ENCODE data around the gene ARHGEF10L. TPM values are rescaled to one million over a fixed set of nuclear protein-coding genes. Genes with fewer than 3 reads are reported as not detected.

The ARHGEF10L gene
- total RNA-seq, 1 donor: 39.1 TPM

- H3K27me3 ChIP-seq (ENCODE audit: insufficient read depth, low read length): no peaks in the 10 kb centered on the region
- peaks cover under 1% of the 10 kb centered on the region for H3K36me3 ChIP-seq (ENCODE audit: insufficient read depth, low read length)
- no peaks in the 10 kb centered on the region for H3K79me2 ChIP-seq (ENCODE audit: insufficient read depth, low read length)
- TF ChIP-seq, protein P1, sequence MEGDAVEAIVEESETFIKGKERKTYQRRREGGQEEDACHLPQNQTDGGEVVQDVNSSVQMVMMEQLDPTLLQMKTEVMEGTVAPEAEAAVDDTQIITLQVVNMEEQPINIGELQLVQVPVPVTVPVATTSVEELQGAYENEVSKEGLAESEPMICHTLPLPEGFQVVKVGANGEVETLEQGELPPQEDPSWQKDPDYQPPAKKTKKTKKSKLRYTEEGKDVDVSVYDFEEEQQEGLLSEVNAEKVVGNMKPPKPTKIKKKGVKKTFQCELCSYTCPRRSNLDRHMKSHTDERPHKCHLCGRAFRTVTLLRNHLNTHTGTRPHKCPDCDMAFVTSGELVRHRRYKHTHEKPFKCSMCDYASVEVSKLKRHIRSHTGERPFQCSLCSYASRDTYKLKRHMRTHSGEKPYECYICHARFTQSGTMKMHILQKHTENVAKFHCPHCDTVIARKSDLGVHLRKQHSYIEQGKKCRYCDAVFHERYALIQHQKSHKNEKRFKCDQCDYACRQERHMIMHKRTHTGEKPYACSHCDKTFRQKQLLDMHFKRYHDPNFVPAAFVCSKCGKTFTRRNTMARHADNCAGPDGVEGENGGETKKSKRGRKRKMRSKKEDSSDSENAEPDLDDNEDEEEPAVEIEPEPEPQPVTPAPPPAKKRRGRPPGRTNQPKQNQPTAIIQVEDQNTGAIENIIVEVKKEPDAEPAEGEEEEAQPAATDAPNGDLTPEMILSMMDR (IDR thresholded peaks at IDR 0.05; ENCODE audit: extremely low read depth, low read depth, low read length): no peak
- no peak overlapping the region for H3K4me2 ChIP-seq (ENCODE audit: insufficient read depth, low read length)
- H3K9me3 ChIP-seq (ENCODE audit: low read depth, low read length): no peaks in the 10 kb centered on the region
- H3K4me3 ChIP-seq (ENCODE audit: insufficient read depth, low read length): no peak overlapping the region
- no peak overlapping the region for H2AFZ ChIP-seq (ENCODE audit: low read length)
- peaks cover 21% of the 10 kb centered on the region for H4K20me1 ChIP-seq (ENCODE audit: insufficient read depth, low read length)
- no peak for DNase-seq (ENCODE audit: insufficient read length, low spot score, missing footprints)
- no peak overlapping the region for H3K27ac ChIP-seq (ENCODE audit: low read depth, low read length)
- H3K4me1 ChIP-seq (ENCODE audit: insufficient read depth, low read length): no peaks in the 10 kb centered on the region
Observed at GRCh38 chr1:17599291-17599953, 59.9 kb downstream of the ARHGEF10L start.

- Histone ChIP-seq H2AFZ (ENCODE audit: low read length) (no peak overlapping the region), H3K9me3 (ENCODE audit: low read depth, low read length) (no peaks in the 10 kb centered on the region), H4K20me1 (ENCODE audit: insufficient read depth, low read length) (peaks cover 21% of the 10 kb centered on the region), H3K4me3 (ENCODE audit: insufficient read depth, low read length) (no peak overlapping the region), H3K27me3 (ENCODE audit: insufficient read depth, low read length) (no peaks in the 10 kb centered on the region), H3K4me1 (ENCODE audit: insufficient read depth, low read length) (no peaks in the 10 kb centered on the region), H3K79me2 (ENCODE audit: insufficient read depth, low read length) (no peaks in the 10 kb centered on the region), H3K36me3 (ENCODE audit: insufficient read depth, low read length) (peaks cover 5% of the 10 kb centered on the region), H3K4me2 (ENCODE audit: insufficient read depth, low read length) (no peak overlapping the region), H3K27ac (ENCODE audit: low read depth, low read length) (no peak overlapping the region)
- peak; percentile 29 for DNase-seq (ENCODE audit: insufficient read length, low spot score, missing footprints)
- TF ChIP-seq, protein P1 (IDR thresholded peaks at IDR 0.05; ENCODE audit: extremely low read depth, low read depth, low read length): no peak
Observed at GRCh38 chr1:17599954-17600300, 60.4 kb downstream of the ARHGEF10L start.

DNA sequence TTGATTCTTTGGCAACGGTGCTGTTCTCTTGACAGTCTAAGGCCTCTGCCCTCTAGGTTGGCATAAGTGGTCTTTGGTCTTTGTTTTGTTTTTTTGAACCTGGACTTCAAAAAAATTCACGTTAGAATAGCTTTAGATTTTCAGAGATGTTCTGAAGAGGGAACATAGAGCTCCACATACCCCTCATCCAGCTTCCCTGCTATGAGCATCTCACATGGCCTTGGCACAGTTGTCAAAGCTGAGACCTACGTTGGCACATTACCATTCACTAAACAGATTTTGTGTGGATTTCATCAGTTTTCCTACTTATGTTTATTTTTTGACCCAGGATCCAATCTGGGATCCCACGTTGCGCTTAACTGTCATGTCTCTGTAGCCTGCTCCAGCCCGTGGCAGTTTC lies 60.8 kb downstream of the ARHGEF10L start:
- Histone ChIP-seq H4K20me1 (ENCODE audit: insufficient read depth, low read length) (peaks cover 18% of the 10 kb centered on the region), H3K27ac (ENCODE audit: low read depth, low read length) (no peak overlapping the region)
- TF ChIP-seq, protein P1 (IDR thresholded peaks at IDR 0.05; ENCODE audit: extremely low read depth, low read depth, low read length): no peak

DNA sequence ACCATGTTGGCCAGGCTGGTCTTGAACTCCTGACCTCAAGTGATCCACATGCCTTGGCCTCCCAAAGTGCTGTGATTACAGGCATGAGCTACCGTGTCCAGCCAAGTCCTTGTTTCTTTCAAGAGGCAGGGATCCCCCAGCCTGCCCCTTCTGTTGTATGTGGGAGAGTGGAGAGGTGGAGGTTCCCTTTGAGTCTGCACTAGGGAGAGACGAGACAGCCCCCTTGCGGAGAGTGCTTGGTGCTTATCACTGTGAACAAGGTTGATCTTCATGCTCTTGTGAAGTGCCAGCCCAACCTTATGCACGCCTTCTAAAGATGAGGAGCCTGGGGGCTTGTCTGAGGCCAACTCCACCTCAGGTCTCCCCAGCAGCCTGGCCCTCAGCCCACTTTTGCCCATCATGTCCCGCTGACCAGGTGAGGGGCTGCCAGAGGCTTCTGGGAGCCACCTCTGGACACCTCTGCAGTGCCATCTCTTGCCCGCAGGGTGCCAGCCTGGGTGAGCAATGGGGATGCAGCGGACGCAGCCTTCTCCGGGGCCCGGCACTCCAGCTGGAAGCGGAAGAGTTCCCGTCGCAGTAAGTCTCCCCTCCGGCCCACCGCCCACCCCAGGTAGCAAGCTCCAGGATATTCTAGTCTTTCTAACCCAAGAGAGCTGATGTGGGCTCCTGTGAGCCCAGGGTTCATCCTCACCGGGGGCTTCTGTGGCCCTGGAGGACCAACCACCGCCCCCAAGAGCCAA lies 62.3 kb downstream of the ARHGEF10L start:
- Histone ChIP-seq H3K27ac (ENCODE audit: low read depth, low read length) (no peak overlapping the region), H3K27me3 (ENCODE audit: insufficient read depth, low read length) (no peaks in the 10 kb centered on the region), H3K36me3 (ENCODE audit: insufficient read depth, low read length) (peaks cover 6% of the 10 kb centered on the region), H3K9me3 (ENCODE audit: low read depth, low read length) (no peaks in the 10 kb centered on the region), H4K20me1 (ENCODE audit: insufficient read depth, low read length) (peaks cover 10% of the 10 kb centered on the region), H2AFZ (ENCODE audit: low read length) (no peak overlapping the region), H3K79me2 (ENCODE audit: insufficient read depth, low read length) (no peaks in the 10 kb centered on the region), H3K4me3 (ENCODE audit: insufficient read depth, low read length) (no peak overlapping the region), H3K4me2 (ENCODE audit: insufficient read depth, low read length) (no peak overlapping the region), H3K4me1 (ENCODE audit: insufficient read depth, low read length) (no peaks in the 10 kb centered on the region)
- TF ChIP-seq, protein P1 (IDR thresholded peaks at IDR 0.05; ENCODE audit: extremely low read depth, low read depth, low read length): no peak
- DNase-seq (ENCODE audit: insufficient read length, low spot score, missing footprints): peak; percentile 15

More for the DNA sequence above, 60.8 kb downstream of the ARHGEF10L start:
- Histone ChIP-seq H3K4me3 (ENCODE audit: insufficient read depth, low read length) (no peak overlapping the region), H3K36me3 (ENCODE audit: insufficient read depth, low read length) (peaks cover 6% of the 10 kb centered on the region), H3K4me1 (ENCODE audit: insufficient read depth, low read length) (no peaks in the 10 kb centered on the region), H3K9me3 (ENCODE audit: low read depth, low read length) (no peaks in the 10 kb centered on the region), H3K27me3 (ENCODE audit: insufficient read depth, low read length) (no peaks in the 10 kb centered on the region), H3K4me2 (ENCODE audit: insufficient read depth, low read length) (no peak overlapping the region), H3K79me2 (ENCODE audit: insufficient read depth, low read length) (no peaks in the 10 kb centered on the region), H2AFZ (ENCODE audit: low read length) (no peak overlapping the region)
- peak; percentile 13 for DNase-seq (ENCODE audit: insufficient read length, low spot score, missing footprints)
